Amniotic epithelial cell (primary cell): ENCODE measurements around the gene MTCL3.

Experiments used
- DNase-seq: peaks from one replicate; pipeline ENCODE4 v3.0.0-alpha.2; 2010; ENCODE audit warnings: low read depth

Gene MTCL3

GRCh38 chr6:127518710-127519468 lies at the start of gene MTCL3:
MTCL3 (minus strand) TSS chr6:127519335.
- DNase-seq = peak; percentile 21

- no peak for DNase-seq
These were observed 48.3 kb upstream of the MTCL3 start for GRCh38 chr6:127567476-127567875.

- DNase-seq = peak; percentile 56
These were observed 47.5 kb upstream of the MTCL3 start for GRCh38 chr6:127566651-127567050.

DNA sequence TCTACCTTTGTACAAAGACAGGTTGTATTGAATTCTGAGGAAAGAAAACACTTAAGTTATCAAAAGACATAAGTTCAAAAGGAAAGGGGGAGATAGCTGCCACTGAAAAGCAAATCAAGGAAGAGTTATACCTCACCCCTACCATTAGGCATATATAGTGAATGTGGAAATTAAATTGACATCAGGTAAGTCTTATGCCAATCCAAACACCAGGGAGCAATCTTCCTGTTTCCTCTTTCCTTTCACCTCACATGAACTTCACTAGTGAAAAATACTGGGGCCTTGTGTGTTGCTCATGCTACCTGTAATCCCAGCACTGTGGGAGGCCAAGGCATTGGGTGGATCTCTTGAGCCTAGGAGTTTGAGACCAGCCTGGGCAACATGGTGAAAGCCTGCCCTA lies 47.0 kb upstream of the MTCL3 start:
- no peak for DNase-seq

DNA sequence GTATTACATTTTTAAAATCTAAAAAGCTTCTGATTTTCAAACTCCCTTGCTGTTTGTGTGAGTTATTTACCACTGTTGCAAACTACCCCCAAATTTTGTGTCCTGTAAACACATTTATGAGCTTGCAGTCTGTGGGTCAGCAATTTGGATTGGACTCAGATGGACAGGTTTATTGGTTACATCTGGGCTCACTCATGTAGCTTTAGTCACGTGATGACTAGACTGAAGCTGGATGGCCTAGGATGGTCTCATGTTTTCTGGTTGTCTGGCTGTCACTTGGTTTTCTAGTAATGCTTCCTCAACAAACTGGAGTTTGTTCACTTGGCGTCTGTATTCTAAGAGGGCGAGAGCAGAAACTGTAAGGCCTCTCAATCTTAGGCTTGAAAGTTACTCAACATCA lies 45.6 kb upstream of the MTCL3 start:
- DNase-seq = no peak

DNA sequence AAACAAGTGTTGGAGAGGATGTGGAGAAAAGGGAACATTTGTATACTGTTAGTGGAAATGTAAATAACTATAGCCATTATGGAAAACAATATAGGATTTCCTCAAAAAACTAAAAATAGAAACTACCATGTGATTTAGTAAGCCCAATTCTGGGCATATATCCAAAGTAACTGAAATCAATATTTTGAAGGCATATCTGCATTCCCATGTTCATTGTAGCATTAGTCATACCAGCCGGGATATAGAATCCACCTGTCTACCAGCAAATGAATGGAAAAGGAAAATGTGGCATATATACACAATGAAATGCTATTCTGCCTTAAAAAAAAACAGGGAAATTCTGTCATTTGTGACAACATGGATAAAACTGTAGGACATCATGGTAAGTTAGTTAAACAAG lies 42.5 kb upstream of the MTCL3 start:
- no peak for DNase-seq

DNA sequence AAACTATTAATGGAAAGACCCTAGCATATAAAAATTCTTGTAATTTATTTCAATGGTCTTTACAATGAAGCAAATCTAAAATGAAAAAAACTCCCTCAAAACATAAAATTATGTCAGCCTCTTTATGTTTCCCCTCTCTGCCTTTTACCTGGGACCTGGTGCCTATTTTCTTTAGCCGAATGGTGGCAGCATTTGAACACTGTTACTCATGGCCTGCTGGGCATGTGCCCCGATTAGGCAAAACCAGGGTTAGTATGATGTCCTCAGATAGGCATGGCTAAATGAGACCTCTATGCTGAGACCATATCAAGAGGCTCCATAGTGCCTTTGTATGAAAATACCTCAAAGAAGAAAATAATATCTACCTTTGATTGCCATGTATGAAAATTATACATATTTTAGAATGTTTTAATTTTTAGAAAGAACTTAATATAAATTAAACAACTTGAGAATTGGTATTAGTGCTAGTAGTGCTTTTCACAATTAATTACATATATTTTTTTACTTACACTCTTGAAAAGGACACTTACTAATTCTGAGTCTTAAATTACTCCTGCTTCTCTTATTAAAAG lies 35.4 kb upstream of the MTCL3 start:
- DNase-seq = peak; percentile 41

GRCh38 chr6:127550403-127550802 lies 31.3 kb upstream of the MTCL3 start:
- DNase-seq = peak; percentile 50

DNA sequence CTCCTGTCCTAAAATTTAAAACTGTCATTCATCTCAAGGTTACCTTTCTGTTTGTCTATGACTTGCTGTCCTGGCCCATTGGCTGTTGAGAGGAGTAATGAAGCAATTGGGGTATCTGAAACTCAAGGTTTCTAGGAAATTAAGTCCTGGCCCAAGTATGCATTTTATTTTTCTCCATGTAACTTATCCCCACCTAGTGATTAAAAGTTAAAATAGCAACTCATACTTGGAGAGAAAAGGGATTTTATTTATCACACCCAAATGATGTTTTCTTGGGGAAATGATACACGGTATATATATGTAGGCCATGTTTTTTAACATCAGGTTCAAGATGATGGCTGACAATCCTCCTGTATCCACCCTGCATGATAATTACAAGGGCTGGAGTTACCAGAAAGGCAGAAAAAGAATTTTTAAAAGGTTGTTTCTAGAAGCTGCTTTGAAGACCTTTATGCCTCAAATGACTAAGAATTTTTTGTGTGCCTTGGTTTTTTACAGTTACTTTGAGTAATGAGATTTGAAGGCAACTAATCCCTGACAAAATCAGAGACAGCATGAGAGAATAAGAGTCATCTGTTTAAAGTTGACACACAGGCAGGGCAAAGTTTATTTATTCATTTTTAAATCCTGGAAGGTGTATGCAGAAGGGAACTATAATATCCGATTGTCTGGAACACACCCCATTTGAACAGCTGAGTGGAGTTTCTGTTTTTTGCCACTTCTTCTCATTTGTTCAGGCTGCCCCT lies 28.9 kb upstream of the MTCL3 start:
- peak; percentile 16 for DNase-seq

- DNase-seq = peak; percentile 19
These were observed 28.1 kb upstream of the MTCL3 start for GRCh38 chr6:127547215-127547614.

DNA sequence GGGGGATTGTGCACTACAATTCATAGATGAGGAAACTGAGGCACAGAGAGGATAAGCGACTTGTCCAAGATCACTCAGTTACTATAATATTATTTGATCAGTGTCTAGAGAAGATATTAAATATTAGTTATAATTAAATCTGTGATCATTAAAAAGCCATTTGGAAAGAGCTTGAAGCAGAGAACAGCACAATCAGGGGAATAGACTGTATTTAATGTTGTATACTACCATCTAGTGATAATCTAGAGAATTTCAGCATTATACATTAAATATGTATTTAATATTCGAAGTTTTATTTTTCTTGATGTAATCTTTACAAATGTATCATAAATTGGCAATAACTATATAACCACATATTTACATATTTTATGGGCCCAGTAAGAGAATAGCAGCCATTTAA lies 20.1 kb upstream of the MTCL3 start:
- peak; percentile 44 for DNase-seq

DNA sequence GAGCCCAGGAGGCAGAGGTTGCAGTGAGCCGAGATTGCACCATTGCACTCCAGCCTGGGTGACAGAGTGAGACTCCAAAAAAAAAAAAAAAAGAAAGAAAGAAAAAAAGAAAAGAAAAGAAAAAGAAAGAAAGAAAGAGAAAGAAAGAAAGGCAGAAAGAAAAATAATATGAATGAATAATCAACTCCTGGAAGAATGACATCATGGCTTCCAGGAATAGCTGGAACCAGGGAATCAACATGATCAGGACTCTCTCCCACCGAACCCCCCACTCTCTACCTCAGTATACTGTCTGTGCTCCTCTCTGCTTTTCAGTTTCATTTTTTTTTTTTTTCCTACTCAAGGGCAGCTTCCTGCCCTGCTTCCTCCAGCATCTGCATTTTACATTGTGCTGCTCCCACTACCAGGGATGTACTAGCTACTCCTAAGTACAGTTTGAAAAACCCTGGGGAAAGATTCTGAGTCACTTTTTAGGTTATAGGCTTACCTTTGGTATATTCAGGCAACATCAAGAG lies 19.7 kb upstream of the MTCL3 start:
- no peak for DNase-seq

- no peak for DNase-seq
These were observed 14.6 kb upstream of the MTCL3 start for GRCh38 chr6:127533736-127534135.

DNA sequence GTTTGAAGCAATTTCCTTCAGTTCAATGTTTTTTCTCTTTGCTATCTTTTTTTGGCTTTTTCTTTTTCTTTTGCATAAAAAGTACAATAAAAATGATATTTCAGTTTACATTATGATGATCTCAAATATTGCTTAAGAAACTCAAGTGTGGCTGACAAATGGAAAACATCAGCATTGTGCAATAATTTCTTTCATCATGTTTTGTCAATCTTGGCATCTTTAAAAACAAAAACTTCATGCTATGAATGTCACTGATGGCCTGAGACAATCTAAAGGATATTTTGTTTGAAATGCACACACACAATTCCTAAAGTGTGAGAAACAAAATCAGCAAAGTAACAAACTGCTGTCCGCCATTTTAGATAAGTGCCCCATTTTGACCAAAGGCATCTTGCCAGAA lies 13.9 kb upstream of the MTCL3 start:
- peak; percentile 44 for DNase-seq

GRCh38 chr6:127522714-127523113 lies 3.6 kb upstream of the MTCL3 start:
- no peak for DNase-seq

DNA sequence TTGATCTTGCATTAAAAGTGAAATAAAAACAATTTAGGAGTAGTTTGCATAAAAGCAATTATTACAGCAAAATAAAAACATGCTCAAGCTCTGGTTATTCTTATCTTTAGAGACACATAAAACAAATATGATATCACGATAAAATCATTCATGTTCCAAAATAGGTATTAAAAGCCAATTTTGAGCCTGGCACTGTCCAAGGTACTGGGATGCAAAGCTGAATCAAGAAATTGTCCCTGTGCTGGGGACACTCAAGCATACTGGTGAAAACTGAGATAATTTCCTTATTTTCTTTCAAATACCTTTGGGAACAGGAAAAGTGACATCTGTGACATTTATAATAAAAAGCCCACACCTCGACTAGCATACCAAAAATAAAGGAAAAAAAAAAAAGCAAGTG lies 931 bp upstream of the MTCL3 start:
- DNase-seq = peak; percentile 14

DNA sequence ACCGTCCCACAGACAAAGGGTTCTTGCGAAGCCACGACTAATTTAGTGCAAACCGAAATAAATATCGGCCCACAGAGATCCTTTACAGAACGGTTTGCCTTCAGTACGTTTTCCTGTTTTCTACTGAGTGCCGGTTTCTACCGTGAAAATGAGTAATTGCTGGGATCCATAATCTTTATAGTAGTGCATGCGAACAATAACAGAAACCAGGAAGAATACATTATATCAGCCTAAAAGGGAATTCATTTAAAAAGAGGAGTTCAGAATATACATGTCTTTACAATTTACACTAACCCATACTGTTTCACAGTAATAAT lies 292 bp upstream of the MTCL3 start:
- DNase-seq = no peak

- no peak for DNase-seq
These were observed 885 bp downstream of the MTCL3 start for GRCh38 chr6:127518191-127518709.

GRCh38 chr6:127517693-127518092 lies 1.4 kb downstream of the MTCL3 start:
- DNase-seq = no peak

GRCh38 chr6:127516662-127517273 lies 2.4 kb downstream of the MTCL3 start:
- peak; percentile 50 for DNase-seq

DNA sequence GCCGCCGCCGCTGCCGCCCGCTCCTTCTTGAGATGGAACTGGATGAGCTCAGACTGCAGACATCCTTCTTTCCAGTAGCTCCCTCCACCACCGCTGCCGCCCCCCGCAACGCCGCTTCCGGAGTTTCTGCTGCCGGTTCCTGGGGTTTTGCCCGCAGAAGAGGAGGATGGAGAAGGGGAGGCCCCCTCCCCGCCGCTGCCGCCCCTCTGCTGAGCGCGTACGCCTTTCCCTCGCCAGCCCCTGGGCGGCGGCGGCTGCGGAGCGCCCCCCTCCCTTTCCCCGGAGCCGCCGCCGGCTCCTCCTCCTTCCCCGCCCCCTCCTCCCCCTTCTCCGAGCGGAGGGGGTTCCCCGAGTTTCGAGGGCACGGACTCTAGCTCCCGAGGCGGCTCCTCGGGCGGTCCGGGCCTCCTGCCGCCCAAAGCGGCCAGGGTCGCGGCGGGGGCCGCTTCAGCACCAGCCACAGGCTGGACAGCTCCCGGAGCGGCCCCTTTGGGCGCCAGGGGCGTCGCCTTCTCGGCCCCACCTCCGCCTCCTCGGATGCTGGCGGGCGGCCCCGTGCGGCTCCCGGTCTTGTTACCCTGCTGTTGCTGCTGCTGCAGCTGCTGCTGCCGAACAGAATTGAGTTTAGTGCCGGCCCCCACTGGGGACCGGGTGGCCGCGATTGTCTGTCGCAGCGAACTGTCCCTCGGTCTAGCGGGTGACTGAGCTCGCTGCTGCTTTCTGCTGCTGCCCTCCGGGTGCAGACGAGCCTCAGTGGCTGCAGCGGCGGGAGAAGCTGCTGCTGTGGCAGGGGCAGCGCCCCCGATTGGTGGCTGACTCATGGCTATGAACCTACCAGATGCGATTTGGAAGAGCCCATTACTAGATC lies 3.1 kb downstream of the MTCL3 start:
- peak; percentile 36 for DNase-seq
